ENCODE results near the gene RILP. TPM values are rescaled to one million over a fixed set of nuclear protein-coding genes. Genes with fewer than 3 reads are reported as not detected.
A peak's percentile ranks its signal among the peaks of the same experiment; 100 is the strongest.

The RILP gene
- total and polyA plus RNA-seq, 8 donors = 6.6 to 14.4 (median 8.1) TPM

DNA sequence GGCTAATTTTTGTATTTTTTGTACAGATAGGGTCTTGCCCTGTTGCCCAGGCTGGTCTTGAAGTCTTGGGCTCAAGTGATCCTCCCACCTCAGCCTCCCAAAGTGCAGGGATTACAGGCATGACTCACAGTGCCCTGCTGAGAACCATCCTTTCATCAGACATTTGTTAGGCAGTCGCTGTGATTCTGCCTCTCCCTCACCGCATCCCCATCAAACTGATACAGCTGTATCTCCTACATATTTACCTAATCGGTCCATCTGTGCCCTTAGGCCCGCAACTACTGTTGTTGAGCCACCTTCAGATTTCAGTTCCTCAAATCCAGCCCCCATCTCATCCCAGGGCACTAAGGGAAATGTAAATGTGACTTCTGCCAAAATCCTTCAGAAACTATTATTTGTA lies 19.0 kb downstream of the RILP start:
- TF ChIP-seq, protein P1, sequence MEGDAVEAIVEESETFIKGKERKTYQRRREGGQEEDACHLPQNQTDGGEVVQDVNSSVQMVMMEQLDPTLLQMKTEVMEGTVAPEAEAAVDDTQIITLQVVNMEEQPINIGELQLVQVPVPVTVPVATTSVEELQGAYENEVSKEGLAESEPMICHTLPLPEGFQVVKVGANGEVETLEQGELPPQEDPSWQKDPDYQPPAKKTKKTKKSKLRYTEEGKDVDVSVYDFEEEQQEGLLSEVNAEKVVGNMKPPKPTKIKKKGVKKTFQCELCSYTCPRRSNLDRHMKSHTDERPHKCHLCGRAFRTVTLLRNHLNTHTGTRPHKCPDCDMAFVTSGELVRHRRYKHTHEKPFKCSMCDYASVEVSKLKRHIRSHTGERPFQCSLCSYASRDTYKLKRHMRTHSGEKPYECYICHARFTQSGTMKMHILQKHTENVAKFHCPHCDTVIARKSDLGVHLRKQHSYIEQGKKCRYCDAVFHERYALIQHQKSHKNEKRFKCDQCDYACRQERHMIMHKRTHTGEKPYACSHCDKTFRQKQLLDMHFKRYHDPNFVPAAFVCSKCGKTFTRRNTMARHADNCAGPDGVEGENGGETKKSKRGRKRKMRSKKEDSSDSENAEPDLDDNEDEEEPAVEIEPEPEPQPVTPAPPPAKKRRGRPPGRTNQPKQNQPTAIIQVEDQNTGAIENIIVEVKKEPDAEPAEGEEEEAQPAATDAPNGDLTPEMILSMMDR (IDR thresholded peaks at IDR 0.05) = no peak
- Histone ChIP-seq H3K27ac (no peak overlapping the region), H3K4me1 (peaks cover 0 to 5% (median 4%) of the 10 kb centered on the region in 3 donors), H3K4me3 (no peak overlapping the region), H3K9me3 (no peaks in the 10 kb centered on the region), H3K27me3 (no peaks in the 10 kb centered on the region), H3K36me3 (no peaks in the 10 kb centered on the region)
- FAIRE-seq = no peak
- 66 to 81% methylated on average over 4 of the region's 4 CpGs for WGBS, 2 donors
- DNase-seq = no peak
- intact Hi-C loops (cut with DNase I) = loop anchor here in 1 of 3 donors (5.0 kb wide), 1 partner anchor 53 kb away; no protein-coding TSS in a partner anchor
- no peak for ATAC-seq

- TF ChIP-seq, protein P1 (IDR thresholded peaks at IDR 0.05) = peak; percentile 35 to 74 (median 50)
- Histone ChIP-seq H3K36me3 (no peaks in the 10 kb centered on the region), H3K9me3 (no peaks in the 10 kb centered on the region), H3K27ac (peak overlapping the region; percentile 67 to 98 (median 88)), H3K4me3 (peak overlapping the region; percentile 44 to 93 (median 70)), H3K4me1 (peaks cover 0 to 5% (median 4%) of the 10 kb centered on the region in 3 donors), H3K27me3 (no peaks in the 10 kb centered on the region)
- 3% methylated on average over 44 to 45 of the region's 45 CpGs for WGBS, 2 donors
- intact Hi-C loops (cut with DNase I) = loop anchor here in 1 of 3 donors (5.0 kb wide), 1 partner anchor 52 kb away; no protein-coding TSS in a partner anchor
- FAIRE-seq (no peak), ATAC-seq (peak; percentile 22 to 63 (median 50)), DNase-seq (peak; percentile 50 to 91 (median 80))
These were observed 20.0 kb downstream of the RILP start for GRCh38 chr17:1629504-1630310.

DNA sequence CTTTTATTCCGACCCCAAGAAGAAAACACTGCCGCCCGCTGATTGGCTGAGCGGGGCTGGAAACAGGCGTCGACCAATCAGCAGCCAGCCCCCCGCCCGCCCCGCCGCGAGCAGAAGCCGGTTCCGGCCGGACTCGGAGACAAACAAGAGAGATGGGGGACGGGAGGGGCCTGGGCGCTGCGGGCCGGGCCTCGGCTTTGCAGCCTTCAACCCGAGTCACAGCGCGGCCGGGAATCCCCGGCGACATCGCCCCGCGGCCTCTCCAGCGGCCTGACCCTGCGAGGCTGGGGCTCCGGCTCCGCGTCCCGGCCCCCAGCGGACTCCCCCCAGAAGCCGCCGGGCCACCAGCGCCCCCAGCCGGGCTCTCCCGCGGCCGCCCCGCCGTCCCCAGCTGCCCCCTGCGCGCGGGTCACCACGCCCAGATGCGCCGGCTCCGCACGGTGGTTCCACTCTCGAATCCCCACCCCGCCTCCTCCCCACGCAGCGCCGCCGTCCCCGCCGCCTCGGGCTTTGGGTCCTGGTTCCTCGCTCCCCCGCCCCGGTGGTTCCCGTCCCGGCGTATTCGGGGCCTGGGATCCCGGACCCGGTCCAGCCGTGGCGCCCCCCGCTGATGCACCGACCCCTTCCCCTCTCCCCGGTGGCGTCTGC lies 20.7 kb downstream of the RILP start:
- ATAC-seq (peak; percentile 85 to 90 (median 89)), DNase-seq (peak; percentile 88 to 97 (median 93)), FAIRE-seq (no peak)
- intact Hi-C loops (cut with DNase I) = no loop called here
- TF ChIP-seq, protein P1 (IDR thresholded peaks at IDR 0.05) = peak in 1 of 4 donors; percentile 10
- peaks cover 0 to 5% (median 4%) of the 10 kb centered on the region in 3 donors for H3K4me1 ChIP-seq
- no peaks in the 10 kb centered on the region for H3K36me3 ChIP-seq
- no peaks in the 10 kb centered on the region for H3K27me3 ChIP-seq
- H3K27ac ChIP-seq = peak overlapping the region; percentile 67 to 98 (median 88)
- 1% methylated on average over 66 to 77 of the region's 77 CpGs for WGBS, 2 donors
- H3K9me3 ChIP-seq = no peaks in the 10 kb centered on the region
- peak overlapping the region; percentile 44 to 93 (median 70) for H3K4me3 ChIP-seq

DNA sequence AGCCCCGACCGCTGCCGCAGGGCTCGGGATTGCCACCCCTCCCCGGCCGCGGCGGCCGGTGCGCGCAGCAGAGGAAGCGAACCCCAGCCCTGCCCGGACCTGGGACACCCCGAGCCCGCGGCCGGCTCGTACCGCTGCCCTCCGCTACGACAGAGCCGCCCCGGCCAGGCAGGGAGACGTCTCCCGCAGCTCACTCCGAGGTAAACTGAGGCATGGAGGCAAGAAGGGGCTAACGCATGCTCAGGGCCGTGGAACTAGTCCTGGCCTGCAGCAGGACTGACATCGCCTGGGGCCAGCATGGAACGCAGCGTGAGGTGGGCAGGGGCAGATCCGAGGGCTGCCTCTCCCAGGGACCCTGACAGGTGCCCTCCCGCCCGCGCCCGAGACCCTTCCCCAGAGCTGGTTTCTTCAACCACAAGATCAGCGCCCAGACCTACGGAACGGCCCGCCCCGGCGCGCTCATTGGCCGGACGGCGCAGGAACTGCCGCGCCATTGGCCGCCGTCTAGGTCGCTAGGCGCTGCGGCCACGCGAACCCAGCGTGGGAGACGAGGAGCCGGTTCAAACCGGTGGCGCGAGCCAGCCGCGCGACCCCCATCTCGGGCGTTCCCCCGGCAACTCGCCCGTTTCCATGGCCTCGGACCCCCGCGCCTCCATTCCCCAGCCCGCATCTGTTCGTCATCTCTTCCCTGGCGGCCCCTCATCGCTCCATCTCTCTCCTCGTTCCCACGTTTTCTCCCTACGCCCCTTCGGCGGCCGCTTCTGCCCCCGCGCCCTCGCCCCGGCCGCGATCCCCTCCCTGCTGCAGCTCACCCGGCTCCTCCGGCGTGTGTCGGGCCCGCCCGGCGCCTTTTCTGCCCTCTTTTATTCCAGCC lies 21.4 kb downstream of the RILP start, which contains the start of gene SLC43A2:
Gene SLC43A2, minus strand, starts transcription at position 853 of the 874 bp plus-strand sequence. CDS start 960 bp downstream, outside the sequence.
- Histone ChIP-seq H3K36me3 (no peaks in the 10 kb centered on the region), H3K9me3 (no peaks in the 10 kb centered on the region), H3K4me1 (peaks cover 0 to 5% (median 4%) of the 10 kb centered on the region in 3 donors), H3K27me3 (no peaks in the 10 kb centered on the region), H3K4me3 (peak within 1 kb of the TSS; percentile 44 to 93 (median 70)), H3K27ac (peak within 1 kb of the TSS; percentile 67 to 98 (median 88))
- intact Hi-C loops (cut with DNase I) = no loop called here
- no peak for FAIRE-seq
- ATAC-seq = peak; percentile 85 to 91 (median 90)
- TF ChIP-seq, protein P1 (IDR thresholded peaks at IDR 0.05) = no peak
- peak; percentile 71 to 93 (median 82) for DNase-seq
- 0 to 1% methylated on average over 81 to 95 of the region's 95 CpGs for WGBS, 2 donors

Measured in pancreas (tissue), 10 donors.